DMS153 treated with DMSO at 0.1 percent for 48 hours (cell line): ENCODE measurements around the gene NOP14.
A peak's percentile ranks its signal among the peaks of the same experiment; 100 is the strongest.
"Not testable (repeated sequence)": the region's sequence is repeated elsewhere in the genome, so short reads cannot be mapped to it uniquely, and the experiment has no call there.

Experiments
- DNase-seq: peaks from one replicate; lab custom pipeline; 2025; ENCODE audit not compliant: unreplicated experiment; lab: John Stamatoyannopoulos, UW

The NOP14 gene

DNA sequence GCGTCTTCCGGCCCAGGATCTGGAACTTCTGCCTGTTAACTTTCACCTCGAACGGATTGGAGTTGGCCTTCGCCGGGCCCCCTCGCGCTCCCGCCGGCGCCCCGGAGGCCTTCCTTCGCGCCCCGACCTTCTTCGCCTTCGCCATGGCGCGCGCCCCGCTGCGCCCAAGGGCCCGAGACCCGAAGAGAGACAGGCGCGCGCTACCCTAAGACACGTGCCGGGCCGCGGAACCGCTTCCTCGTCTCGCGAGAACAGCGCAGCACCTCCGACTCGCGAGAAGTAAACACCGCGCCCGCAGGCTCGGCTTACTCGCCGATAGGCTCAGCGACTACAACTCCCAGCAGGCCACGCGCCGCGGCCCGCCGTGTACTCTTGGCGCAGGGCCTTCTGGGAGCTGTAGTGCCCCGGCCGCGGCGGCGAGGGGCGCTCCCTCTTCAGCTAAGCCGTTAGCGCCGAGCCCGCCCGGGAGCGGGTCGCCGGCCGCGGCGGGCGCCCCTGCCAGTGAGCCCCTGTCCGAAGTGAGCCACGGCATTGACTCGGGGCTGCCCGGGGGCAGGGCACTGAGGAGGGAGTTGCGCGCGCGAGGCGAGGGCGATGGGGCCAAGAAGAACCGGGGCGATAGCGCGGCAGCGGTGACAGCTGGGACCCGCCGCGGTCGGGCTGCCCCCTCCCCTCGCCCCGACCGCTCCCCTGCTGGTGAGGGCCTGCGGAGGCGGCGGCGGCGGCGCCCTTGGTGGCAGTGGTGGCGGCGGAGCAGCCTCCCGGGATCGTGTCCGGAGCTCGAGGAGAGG lies at the start of gene NOP14, which contains the start of gene GRK4:
TSS of gene NOP14 (minus strand) at position 232 of the 791 bp plus-strand sequence. CDS start at position 145, 87 bp downstream.
TSS of gene GRK4 (plus strand) at position 397 of the 791 bp plus-strand sequence. CDS start 500 bp downstream, outside the sequence.
- peak; percentile 61 for DNase-seq

DNA sequence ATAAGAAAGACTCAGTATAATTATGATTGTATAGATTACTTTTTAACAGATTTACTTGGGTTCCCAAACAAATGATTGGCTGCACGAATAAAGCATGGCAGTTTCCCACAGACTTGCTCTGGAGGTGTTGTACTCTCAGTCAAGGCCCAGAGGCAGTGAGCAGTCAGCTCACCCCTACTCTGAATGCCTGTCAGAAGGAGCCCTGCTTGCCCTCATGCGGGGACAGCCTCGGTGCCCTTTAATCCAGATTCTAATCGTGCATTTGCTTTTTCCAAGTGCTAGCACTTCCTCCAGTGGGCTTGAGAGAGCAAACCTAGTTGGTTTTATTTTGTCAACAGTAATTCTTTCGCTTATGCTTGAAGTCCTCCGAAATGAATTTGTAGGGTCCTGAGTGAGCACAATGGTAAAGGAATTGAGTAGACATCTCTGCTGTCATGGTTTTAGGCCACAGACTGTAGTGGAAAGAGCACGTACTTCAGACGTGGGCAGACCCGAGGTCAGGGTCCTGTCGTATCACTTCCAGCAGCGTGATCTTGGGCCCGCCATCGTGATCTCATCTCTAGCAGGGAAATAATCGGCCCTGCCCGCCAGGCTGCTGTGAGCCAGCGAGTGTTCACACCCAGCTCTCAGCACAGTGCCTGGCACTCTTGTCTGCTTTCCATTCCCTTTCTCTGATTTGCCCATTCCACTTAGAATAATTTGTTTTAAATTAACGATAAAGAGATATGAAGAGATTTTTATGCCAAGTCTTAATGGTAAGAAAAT lies 48.4 kb upstream of the NOP14 start:
- no peak for DNase-seq

DNA sequence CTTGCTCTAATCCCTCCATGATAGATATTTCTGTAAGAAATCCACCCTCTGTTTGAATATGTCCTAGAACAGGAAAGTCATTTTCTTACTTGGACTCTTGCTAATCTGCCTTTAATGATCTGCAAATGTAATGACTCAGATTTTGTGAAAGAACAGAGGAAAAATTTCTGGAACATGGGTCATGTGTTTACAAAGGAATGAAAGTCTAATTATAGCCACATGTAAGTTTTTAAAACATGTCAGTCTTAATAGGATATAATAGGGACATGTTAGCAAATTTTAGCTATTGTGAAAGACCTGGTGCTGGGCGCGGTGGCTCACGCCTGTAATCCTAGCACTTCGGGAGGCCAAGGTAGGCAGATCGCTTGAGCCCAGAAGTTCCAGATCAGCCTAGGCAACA lies 47.8 kb upstream of the NOP14 start:
- DNase-seq, result no peak

DNA sequence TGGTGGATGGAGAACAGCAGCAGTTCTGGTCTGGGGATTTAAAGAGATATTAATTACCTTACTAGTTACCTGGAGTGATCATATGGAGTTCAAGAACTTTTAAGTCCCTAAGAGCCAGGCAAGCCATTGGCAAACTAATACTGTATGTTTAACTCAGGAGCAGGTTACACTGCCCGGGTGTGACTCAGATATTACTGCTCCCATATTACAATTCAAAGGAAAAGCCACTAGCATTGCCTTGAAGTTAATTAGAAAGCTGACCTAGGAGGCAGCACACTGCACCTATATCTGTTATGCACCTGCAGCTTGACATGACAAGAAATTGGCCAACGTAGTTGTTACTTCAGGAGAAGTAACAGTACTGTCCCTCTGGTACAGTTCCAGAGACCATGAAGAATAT lies 47.4 kb upstream of the NOP14 start:
- no peak for DNase-seq

DNA sequence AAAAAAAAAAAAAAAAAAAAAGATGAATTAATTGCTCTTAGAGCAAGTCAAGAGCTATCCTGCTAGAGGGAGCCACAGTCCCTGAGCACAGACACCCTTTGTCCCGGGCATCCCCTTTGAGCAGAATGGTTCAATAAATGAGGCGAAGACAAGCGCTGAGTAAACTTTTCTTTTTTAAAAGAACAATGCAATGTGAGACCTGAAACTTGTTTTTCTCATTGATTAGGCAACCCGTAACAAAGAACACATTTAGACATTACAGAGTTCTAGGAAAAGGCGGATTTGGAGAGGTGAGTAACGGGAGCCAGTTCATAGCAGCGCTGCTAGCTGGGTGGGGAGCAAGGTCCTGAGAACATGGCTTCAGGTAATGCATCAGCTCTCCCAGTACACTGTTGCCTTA lies 46.2 kb upstream of the NOP14 start:
- DNase-seq, result no peak

DNA sequence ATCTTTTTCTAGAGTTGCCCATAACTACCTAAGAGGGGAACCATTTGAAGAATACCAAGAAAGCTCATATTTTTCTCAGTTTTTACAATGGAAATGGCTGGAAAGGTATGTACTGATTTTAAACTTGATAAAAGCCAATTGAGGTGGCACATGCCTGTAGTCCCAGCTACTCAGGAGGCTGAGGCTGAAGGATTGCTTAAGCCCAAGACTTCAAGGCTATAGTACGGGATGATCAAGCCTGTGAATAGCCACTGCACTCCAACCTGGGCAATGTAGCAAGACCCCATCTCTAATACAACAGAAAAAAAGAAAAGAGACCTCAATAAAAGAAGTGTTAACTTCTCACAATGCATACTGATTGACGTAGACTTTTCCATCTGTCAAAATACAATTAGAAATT lies 44.5 kb upstream of the NOP14 start:
- no peak for DNase-seq

DNA sequence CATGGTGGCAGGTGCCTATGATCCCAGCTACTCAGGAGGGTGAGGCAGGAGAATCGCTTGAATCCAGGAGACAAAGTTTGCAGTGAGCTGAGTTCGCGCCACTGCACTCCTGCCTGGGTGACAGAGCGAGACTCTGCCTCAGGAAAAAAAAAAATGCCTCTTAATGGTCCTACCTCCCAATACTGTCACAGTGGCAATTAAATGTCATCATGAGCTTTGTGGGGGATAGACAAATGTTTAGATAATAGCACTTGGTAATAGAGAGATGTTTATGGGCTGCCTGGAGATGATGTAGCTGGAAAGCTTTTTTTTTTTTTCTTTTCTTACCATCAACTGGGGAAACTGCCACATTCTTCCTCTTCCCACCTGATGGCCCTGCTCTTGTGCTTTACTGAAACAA lies 33.2 kb upstream of the NOP14 start:
- DNase-seq, result no peak

DNA sequence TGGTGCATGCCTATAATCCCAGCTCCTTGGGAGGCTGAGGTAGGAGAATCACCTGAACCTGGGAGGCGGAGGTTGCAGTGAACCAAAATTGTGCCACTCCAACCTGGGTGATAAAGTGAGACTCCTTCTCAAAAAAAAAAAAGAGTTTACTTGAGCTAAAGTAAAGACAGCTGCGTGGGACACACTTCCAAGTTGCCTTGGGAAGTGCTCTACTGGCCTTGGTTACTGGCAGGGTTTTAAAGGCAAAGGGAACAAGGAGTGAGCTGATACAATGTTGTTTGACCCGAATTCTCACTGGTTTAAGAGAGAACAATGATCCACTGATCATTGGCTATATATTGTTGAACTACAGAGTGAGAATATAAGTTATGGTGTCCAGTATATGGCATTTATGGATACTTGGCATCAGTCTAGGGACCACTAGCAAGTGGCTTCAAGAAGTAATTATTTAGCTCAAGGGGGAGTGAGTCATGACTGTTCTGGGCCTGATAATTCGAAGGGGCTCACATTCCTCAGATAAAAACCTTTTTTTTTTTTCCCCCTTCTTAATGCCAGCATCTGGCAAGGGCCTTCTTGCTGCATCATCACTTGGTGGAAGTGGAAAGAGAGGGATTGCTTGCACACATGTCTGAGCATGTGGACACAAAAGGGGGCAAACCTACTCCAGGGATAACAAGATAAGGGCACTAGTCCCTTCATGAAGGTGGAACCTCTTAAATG lies 32.5 kb upstream of the NOP14 start:
- no peak for DNase-seq

DNA sequence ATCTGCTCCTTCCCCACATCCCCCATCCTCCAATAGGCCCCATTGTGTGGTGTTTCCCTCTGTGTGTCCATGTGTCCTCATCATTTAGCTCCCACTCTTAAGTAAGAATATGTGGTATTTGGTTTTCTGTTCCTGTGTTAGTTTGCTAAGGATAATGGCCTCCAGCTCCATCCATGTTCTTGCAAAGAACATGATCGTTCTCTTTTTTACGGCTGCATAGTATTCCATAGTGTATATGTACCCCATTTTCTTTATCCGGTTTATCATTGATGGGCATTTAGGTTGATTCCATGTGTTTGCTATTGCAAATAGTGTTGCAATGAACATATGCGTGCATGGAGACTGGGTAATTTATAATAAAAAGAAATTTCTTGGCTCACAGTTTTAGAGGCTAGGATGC lies 31.7 kb upstream of the NOP14 start:
- DNase-seq, result no peak

DNA sequence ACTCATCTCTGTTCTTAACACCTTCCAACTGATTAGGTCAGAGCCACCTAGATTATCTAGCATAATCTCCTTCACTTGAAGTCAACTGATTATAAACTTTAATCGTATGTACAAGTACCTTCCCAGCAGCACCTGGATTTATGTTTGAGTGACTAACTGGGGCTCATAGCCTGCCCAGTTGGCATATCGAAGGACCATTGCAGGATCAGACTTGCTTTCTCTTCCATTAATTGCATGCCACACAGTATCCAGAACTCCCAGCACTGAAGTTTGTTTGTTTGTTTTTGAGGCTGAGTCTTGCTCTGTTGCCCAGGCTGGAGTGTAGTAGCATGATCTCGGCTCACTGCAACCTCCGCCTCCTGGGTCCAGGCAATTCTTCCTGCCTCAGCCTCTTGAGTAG lies 28.0 kb upstream of the NOP14 start:
- DNase-seq, result no peak

DNA sequence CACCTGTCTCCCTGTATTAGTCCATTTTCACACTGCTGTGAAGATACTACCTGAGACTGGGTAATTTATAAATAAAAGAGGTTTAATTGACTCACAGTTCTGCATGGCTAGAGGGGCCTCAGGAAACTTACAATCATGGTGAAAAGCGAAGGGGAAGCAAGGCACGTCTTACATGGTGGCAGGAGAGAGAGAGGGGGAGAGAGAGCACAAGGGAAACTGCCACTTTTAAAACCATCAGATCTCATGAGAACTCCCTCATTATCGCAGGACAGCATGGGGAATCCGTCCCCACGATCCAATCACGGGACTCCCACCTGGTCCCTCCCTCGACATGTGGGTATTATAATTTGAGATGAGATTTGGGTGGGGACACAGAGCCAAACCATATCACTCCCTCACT lies 20.5 kb upstream of the NOP14 start:
- not testable (repeated sequence) for DNase-seq

DNA sequence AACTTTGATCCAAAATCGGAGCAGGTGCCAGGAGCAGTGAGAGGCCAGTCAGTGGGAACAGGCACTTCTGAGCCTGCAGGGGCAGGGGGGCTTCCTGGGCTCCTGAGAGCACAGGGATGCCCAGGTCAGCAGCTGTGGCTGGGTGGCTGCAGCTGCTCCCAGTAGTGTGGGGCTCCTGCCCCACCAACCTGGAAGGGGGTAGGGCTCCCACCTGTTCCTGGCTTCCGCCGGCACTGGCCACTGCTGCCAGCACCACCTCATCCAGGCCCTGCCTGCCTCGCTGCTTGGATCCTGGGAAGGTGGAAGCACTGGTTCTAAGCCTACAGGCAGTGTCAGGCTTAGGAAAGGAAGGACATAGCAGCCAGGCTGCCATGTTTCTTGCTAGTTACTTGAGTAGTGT lies 18.8 kb upstream of the NOP14 start:
- DNase-seq, result no peak

DNA sequence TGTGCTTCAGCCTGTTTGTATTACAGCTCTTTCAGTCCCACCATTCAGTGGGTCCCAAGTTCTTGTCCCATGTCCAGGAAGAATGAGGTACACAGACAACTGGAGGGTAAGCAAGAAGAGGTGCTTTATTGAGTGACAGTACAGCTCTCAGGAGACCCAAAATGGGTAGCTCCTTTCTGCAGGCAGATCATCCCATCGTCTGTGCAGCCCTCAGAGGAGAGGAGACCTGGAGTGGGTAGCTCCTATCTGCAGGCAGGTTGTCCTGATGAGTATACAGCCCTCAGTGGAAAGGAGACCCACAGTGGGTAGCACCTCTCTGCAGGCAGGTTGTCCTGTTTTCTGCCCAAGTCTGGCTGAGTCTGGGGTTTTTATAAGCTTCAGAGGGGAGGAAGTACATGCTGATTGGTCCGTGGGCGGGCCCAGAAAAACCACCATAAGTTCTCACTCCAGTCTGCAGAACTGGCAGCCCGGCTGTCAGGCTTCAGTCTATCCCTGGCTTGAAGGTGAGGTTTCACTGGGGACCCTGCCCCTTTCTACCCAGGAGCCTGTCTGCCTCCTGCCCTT lies 18.1 kb upstream of the NOP14 start:
- DNase-seq, result no peak

DNA sequence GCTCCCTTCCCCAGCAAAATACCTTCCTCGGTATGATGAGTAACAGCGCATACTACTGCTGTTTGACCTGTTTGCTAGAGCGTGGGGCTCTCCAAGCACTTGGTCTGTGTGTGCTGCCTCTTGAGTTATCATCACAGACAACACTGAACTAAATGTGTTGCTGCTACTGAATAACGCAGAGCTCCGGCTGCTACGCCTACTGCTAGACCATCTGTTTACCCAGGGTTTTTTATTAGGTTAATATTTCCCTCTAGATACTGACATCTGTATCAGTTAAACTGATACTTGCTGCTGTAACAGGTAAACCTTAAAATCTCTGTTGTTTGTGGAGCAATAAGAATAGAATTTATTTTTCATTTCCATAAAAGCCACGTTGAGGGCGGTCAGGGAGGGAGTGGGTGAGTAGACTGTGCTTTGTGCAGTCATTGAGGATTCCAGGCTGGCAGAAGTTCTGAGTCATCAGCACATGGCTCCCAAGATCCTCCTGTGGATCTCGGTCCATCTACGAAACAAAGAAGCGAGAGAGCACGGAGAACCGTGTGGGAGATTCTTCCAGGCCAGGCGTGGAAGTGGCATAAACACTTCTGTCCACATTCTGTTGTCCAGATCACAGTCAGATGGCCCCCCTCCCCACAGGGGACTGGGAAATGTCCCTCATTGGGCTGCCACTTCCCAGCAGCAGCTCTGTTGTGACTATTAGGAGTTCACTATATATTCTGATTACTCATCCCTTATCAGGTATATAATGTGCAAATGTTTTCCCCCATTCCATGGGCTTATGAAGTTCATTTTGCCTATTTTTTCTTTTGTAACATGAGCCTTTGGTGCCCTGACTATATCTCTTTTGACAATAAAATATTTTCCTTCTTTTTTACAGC lies 14.2 kb upstream of the NOP14 start:
- DNase-seq, result no peak

DNA sequence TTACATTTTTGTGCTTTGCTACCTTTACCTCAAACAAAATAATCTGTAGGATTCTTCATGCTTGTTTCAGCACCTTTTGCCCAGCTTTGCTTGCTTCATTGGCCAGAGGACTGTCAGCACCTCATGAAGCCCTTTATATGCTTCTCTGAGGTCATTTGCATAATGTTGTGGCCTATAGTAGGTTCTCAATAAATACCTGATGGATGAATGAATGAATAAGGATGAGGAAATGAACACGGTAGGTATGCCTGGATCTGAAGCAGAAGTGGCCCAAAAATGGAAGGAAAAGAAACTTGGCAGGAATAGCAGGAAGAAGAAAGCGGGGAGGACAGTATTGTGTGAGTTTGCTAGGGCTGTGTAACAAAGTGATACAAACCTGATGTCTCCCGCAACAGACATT lies 8.1 kb upstream of the NOP14 start:
- no peak for DNase-seq

DNA sequence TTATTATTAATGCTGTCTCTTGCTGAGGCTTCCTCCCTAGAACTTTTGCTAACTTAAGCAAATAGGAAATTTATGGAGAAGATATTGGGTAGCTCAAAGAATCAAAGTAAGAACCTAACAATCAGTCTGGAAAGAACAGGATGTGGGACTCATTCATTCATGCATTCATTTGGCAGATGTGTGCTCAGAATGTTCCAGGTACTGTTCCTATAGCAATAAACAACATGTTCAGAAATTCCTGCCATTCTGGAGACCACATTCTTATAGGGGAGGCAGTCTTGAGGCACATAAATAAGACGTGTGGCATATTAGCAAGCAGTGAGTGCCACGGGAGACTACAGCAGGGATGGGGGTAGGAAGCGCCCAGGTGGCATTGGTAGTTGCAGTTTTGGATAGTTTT lies 5.2 kb upstream of the NOP14 start:
- no peak for DNase-seq

DNA sequence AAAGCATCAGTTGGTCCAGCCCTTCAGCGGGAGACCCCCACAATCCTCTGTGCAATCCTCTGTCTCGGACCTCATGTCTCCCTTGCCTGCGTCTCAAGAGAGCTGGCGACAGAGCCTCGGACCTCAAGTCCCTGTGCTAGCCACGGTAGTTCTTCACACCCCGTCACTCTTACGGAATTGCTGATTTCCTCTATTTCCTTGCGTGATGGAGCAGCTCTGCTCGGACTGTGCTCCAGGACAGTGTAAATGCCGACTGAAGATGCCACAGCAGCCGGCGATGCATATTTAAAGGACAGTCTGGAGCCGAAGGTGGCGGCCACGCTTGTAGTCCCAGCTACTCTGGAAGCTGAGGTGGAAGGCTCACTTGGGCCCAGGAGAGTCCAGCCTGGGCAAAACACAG lies 2.1 kb upstream of the NOP14 start:
- no peak for DNase-seq

DNA sequence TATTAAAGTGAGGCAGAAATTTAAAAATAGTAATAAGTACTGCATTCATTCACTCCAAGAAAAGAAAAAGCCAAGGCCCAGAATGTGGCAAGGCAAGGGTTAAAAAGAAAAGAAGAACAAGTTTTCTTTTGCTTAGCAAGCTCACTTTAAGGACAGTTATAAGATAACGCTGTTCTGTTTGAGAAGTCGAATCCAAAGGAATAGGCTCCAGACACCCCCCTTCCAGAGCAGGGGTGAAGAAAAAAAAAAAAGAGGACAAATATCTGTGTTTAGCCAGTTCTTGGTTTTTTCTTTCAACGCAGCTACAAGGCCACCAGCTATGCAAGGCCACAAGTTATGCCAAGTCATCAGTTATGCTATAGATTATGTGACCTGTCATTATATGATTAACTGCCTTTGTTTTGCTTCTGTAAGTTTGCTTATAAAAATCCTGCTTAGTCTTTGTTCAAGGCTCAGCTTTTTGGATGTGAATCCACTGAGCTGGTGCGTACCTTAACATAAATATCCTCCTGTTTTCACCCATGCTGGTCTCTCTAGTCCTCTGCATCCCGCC lies 1.6 kb upstream of the NOP14 start:
- no peak for DNase-seq

DNA sequence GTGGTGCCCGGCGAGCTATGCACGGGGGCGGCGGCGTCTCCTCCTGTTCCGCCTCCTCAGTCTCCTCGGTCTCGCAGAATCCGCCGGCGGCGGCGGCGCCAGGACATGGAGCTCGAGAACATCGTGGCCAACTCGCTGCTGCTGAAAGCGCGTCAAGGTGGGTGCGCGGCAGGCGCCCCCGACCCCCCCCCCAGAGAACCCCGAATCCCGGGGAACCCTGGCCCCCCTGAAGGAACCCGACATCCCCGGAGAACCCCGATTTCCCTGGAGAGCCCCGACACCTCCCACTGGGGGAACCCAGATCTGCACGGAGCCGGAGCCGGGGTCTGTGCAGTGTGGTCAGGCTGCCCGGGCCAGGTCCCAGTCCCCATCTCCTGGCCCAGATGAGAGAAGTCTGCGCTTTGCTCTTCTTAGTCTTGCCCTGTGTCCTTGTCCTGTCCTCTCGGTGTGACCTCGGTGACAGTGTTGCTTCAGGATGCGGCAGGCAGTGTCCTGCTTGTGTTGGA lies 813 bp upstream of the NOP14 start:
- no peak for DNase-seq

DNA sequence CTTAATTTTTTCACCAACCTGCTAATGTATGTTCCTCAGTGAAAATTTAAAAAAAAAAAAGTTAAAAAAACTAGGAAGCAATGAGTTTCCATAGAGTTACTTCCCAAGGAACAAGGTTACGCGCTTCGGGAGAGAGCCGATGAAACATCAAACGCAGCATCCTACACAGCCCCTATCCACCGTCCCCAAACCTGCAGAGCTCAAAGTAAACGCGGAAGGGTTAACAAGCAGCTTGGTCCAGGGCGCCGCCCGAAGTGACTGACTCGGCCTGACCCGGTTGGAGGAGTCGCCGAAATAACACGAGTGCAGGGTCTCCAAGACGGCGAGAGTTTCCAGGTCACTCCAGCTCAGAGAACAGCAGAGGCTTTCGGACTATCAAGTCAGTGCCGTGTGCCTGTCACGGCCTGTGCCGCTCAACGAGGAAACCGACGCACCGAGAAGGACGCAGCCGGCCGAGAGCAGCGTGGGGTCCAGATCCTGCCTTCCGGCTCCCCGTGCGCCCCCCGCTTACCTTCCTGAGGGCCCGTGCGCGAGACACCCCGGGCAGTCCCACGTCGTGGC lies 512 bp downstream of the NOP14 start:
- DNase-seq, result no peak
